K562 (cell line): ENCODE results near the gene GSK3B. TPM values are rescaled to one million over a fixed set of nuclear protein-coding genes. Genes with fewer than 3 reads are reported as not detected.

Experiments
- ATAC-seq: fragments of 200-7000 bp; cut with Tn5 transposase; 3 replicates; pipeline ENCODE4 v1.9.1; 2020; ENCODE audit warnings: moderate library complexity
- BruUV-seq: library from RNA; stranded (reverse); fragments of 400-500 nt; replicated peaks from 2 replicates; lab custom pipeline; 2021; lab: Mats Ljungman, UMichigan
- CTCF ChIA-PET: fragments of 300-600 bp; formaldehyde crosslinking; extraction: SDS; loops from one replicate; lab custom pipeline; 2021; ENCODE audit warnings: low intra/inter-chr PET ratio; lab: Yijun Ruan, JAX
- POLR2A ChIA-PET: fragments of 300-600, 350-650 bp; sonication (Branson Sonifier 250); formaldehyde crosslinking; extraction: SDS; loops from one replicate; lab custom pipeline; 2021; ENCODE audit warnings: antibody characterized with exemption, inconsistent platforms; lab: Yijun Ruan, JAX
- DNase-seq, 4 experiments: peaks; one replicate each; pipeline versions ENCODE4 v3.0.0 to v3.0.0-alpha.2; 2011 to 2018; ENCODE audit warnings: low spot score in 3 of 4, mixed read lengths in 3 of 4; ENCODE audit errors: extremely low read depth in 1 of 4
- FAIRE-seq: peaks from 2 replicates; lab custom pipeline; 2011; peaks lifted over from hg19 to GRCh38; lab: Jason Lieb, UNC
- H2AFZ ChIP-seq: 2 replicates; pipeline ENCODE4 v1.6.0; 2011; ENCODE audit warnings: low read depth, low read length, control low read depth, inconsistent platforms
- H3K27ac ChIP-seq: fragments of 200-600 bp; 3 replicates; pipeline ENCODE4 v1.8.0; 2011; ENCODE audit warnings: low read depth, mild to moderate bottlenecking, control low read depth, inconsistent platforms, low read length, moderate library complexity, mixed read lengths; ENCODE audit errors: extremely low read depth
- H3K27me3 ChIP-seq, 2 experiments: fragments of 300-600 bp in 1 of 2; 2 replicates in 1 of 2; 3 replicates in 1 of 2; pipeline versions ENCODE4 v1.6.0 to v1.8.0; 2011; ENCODE audit warnings: inconsistent platforms in 2 of 2, low read length in 2 of 2, mild to moderate bottlenecking in 1 of 2, mixed read lengths in 1 of 2, moderate library complexity in 1 of 2; ENCODE audit not compliant: control insufficient read depth in 2 of 2, insufficient read depth in 2 of 2
- H3K36me3 ChIP-seq: fragments of 300-600 bp; 3 replicates; pipeline ENCODE4 v1.8.0; 2011; ENCODE audit warnings: mild to moderate bottlenecking, low read length, inconsistent platforms; ENCODE audit not compliant: control insufficient read depth, insufficient read depth
- H3K4me1 ChIP-seq, 2 experiments: fragments of 200-600 bp in 1 of 2; replicated peaks in 1 of 2; 2 replicates in 1 of 2; 3 replicates in 1 of 2; pipeline versions ENCODE4 v1.5.1 to v1.8.0; 2011; ENCODE audit warnings: inconsistent platforms in 2 of 2, low read length in 2 of 2, mild to moderate bottlenecking in 1 of 2, mixed read lengths in 1 of 2, moderate library complexity in 1 of 2; ENCODE audit not compliant: control insufficient read depth in 2 of 2, insufficient read depth in 2 of 2
- H3K4me2 ChIP-seq: 2 replicates; pipeline ENCODE4 v1.6.1; 2011; ENCODE audit warnings: low read length, control low read depth, inconsistent platforms, mixed read lengths; ENCODE audit not compliant: insufficient read depth
- H3K4me3 ChIP-seq: fragments of 200-600 bp; sonication (generic), shearing (Covaris generic); 2 replicates; pipeline ENCODE4 v1.5.1; 2016; ENCODE audit warnings: control low read depth, inconsistent platforms
- H3K79me2 ChIP-seq: fragments of 200-600 bp; 3 replicates; pipeline ENCODE4 v1.8.0; 2011; ENCODE audit warnings: low read length, inconsistent platforms; ENCODE audit not compliant: control insufficient read depth, insufficient read depth
- H3K9ac ChIP-seq, 2 experiments: 2 replicates each; pipeline versions ENCODE4 v1.6.0 to v1.6.1; 2011; ENCODE audit warnings: low read depth in 2 of 2, low read length in 2 of 2, control low read depth in 1 of 2, inconsistent platforms in 1 of 2, mild to moderate bottlenecking in 1 of 2, mixed read lengths in 1 of 2; ENCODE audit not compliant: insufficient read depth in 1 of 2
- H3K9me1 ChIP-seq: one replicate; pipeline ENCODE4 v1.6.0; 2011; ENCODE audit warnings: inconsistent platforms, mild to moderate bottlenecking, low read length, moderate library complexity; ENCODE audit not compliant: control insufficient read depth, insufficient read depth
- H3K9me3 ChIP-seq: replicated peaks from 2 replicates; pipeline ENCODE4 v1.5.1; 2011; ENCODE audit warnings: low read depth, low read length, inconsistent platforms; ENCODE audit not compliant: control insufficient read depth, insufficient read depth
- H4K20me1 ChIP-seq: replicated peaks from 2 replicates; pipeline ENCODE4 v1.6.1; 2011; ENCODE audit warnings: low read length, inconsistent platforms, mixed read lengths; ENCODE audit not compliant: control insufficient read depth, insufficient read depth
- CCAR2 ChIP-seq: fragments of 200-400 bp; formaldehyde crosslinking; IDR thresholded peaks from 2 replicates; pipeline ENCODE4 v1.6.1; 2017; ENCODE audit warnings: mild to moderate bottlenecking, low read depth, low read length
- EWSR1 ChIP-seq: fragments of 450-650 bp; IDR thresholded peaks from 2 replicates; pipeline ENCODE4 v1.6.1; 2018; ENCODE audit warnings: borderline replicate concordance, mild to moderate bottlenecking, low read depth, moderate library complexity; ENCODE audit not compliant: partially characterized antibody
- HIVEP1 ChIP-seq: fragments of 250-450 bp; sonication (Bioruptor Pico); IDR thresholded peaks from 2 replicates; pipeline ENCODE4 v1.4.0; 2020; ENCODE audit warnings: mild to moderate bottlenecking
- MYBL2 ChIP-seq, 2 experiments: fragments of 450-650 bp in 1 of 2; sonication (generic) in 1 of 2; formaldehyde crosslinking in 1 of 2; IDR thresholded peaks; 2 replicates each; pipeline versions ENCODE4 v1.6.1 to v1.8.1; 2017 to 2022; ENCODE audit warnings: borderline replicate concordance in 1 of 2, inconsistent platforms in 1 of 2, low read depth in 1 of 2, mild to moderate bottlenecking in 1 of 2, missing genetic modification reagents in 1 of 2, moderate library complexity in 1 of 2
- NFIX ChIP-seq: fragments of 250-450 bp; sonication (Bioruptor Pico); IDR thresholded peaks from 2 replicates; pipeline ENCODE4 v1.4.0; 2020; ENCODE audit warnings: low read depth, mild to moderate bottlenecking, moderate library complexity
- RBM15 ChIP-seq: fragments of 200-400 bp; formaldehyde crosslinking; IDR thresholded peaks from 2 replicates; pipeline ENCODE4 v1.6.1; 2018; ENCODE audit warnings: mild to moderate bottlenecking, low read length, moderate library complexity; ENCODE audit not compliant: insufficient read depth
- SIN3A ChIP-seq, 2 experiments: fragments of 150-350 bp in 1 of 2; IDR thresholded peaks; 2 replicates each; pipeline ENCODE4 v1.6.1; 2011 to 2016; ENCODE audit warnings: borderline replicate concordance in 2 of 2, low read depth in 2 of 2, low read length in 2 of 2, mild to moderate bottlenecking in 2 of 2, moderate library complexity in 2 of 2; ENCODE audit not compliant: control insufficient read depth in 1 of 2
- ZBTB8A ChIP-seq: fragments of 450-650 bp; IDR thresholded peaks from 2 replicates; pipeline ENCODE4 v1.6.1; 2018; ENCODE audit warnings: mild to moderate bottlenecking, moderate library complexity; ENCODE audit not compliant: partially characterized antibody
- ZFX ChIP-seq: sonication (generic); formaldehyde crosslinking; IDR thresholded peaks from 2 replicates; pipeline ENCODE4 v1.8.0; 2022; ENCODE audit warnings: mild to moderate bottlenecking, missing genetic modification reagents, moderate library complexity
- ZNF695 ChIP-seq: fragments of 450-650 bp; formaldehyde crosslinking; IDR thresholded peaks from 2 replicates; pipeline ENCODE4 v1.4.0; 2020; ENCODE audit warnings: mild to moderate bottlenecking, moderate library complexity
- WGBS: fragments of 100-300 bp; shearing (Covaris generic); methylation state at CpG from one replicate; pipeline ENCODE4 v1.1.6; 2016; ENCODE audit warnings: low coverage, mixed read lengths; ENCODE audit not compliant: insufficient coverage; ENCODE audit errors: missing lambda C conversion rate; 5-methylcytosine and 5-hydroxymethylcytosine counted together
- in situ Hi-C: fragments of 300-500 bp; cut with MboI; formaldehyde crosslinking; loops from 4 replicates; pipeline ENCODE4 v1.15.0; 2018; ENCODE audit warnings: inconsistent platforms, mixed read lengths
- intact Hi-C: fragments of 100-400 bp; cut with micrococcal nuclease; formaldehyde crosslinking; loops from 2 replicates; pipeline ENCODE4 v1.14.2; 2022
- polyA plus RNA-seq, 8 experiments: library from polyadenylated mRNA; depleted of rRNA in 4 of 8; stranded (reverse) in 5 of 8; unstranded in 3 of 8; fragments of >200 nt; fragmentation: Nextera tagmentation in 2 of 8; fragmentation: Illumina TruSeq in 1 of 8; extraction: Ambion mirVana in 2 of 8; extraction: Trizol in 1 of 8; gene quantifications; 2 replicates each; pipeline versions ENCODE4 v1.2.1 to v1.2.3, GENCODE V29; 2011 to 2014; ENCODE audit warnings: inconsistent platforms in 1 of 8, missing spikeins in 1 of 8
- total RNA-seq, 7 experiments: library from RNA; depleted of rRNA in 6 of 7; stranded (reverse); fragments of >200 nt in 6 of 7; fragmentation: Illumina TruSeq in 2 of 7; extraction: Trizol in 2 of 7; gene quantifications; 2 replicates each; pipeline versions ENCODE4 v1.2.1 to v1.2.3, GENCODE V29; 2011 to 2021; ENCODE audit warnings: low replicate concordance in 1 of 7
- TF ChIP-seq, protein P1 (sequence below): fragments of 450-650 bp; formaldehyde crosslinking; IDR thresholded peaks from 2 replicates; pipeline ENCODE4 v1.4.0; 2020; ENCODE audit warnings: mild to moderate bottlenecking, moderate library complexity
- TF ChIP-seq, protein P2 (sequence below): fragments of 450-650 bp; IDR thresholded peaks from 2 replicates; pipeline ENCODE4 v1.6.1; 2016; ENCODE audit warnings: missing biosample characterization, missing genetic modification characterization
- TF ChIP-seq, protein P3 (sequence below): fragments of 250-450 bp; sonication (Bioruptor Pico); IDR thresholded peaks from 2 replicates; pipeline ENCODE4 v1.9.0; 2021; ENCODE audit warnings: mild to moderate bottlenecking
- TF ChIP-seq, protein P4 (sequence below): sonication (generic); formaldehyde crosslinking; IDR thresholded peaks from 2 replicates; pipeline ENCODE4 v1.9.0; 2022; ENCODE audit warnings: mild to moderate bottlenecking, missing genetic modification reagents

Gene GSK3B
- total and polyA plus RNA-seq, 9 of the 15 experiments (the other 6 are each of a cell fraction or from before 2014, with no cell fraction given) = 4.7 to 25.0 (median 18.7) TPM

DNA sequence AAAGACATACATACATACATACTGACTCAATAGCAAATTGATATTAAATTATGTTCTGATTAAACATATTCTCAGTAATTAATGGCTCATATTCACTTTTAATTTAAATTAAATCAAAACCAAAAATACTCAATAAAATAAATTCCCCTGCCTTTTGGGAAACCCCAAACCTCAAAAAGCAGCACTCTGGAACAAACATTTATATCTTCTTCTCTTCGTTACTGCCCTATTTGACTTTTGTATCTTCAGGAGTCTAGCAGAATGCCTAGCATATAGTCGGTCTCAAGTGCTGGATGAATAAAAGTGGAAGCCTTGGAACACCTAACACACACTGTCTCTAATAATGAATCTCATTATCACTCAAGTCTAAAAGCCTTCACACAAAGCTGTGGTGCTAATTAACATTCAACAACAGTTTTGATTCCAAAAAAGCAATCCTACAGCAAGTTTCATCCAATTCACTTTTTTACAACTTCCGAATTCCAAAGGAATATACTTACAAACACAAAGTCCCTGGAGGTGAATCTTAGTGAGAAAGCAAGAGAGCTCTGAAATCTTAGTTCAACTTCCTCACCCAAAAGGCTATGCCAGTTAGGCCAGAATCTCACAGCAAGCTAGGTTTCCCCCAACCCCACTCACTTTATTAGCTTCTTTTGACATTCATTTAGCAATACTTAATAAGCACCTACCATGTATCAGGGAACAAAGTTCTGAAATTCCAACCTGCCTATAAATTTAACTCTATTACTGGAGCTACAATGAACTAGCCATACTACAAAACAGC is 35.0 kb downstream of the GSK3B start:
- intact Hi-C loops (no loop called here), in situ Hi-C loops (no loop called here)
- H4K20me1 ChIP-seq = no peaks in the 10 kb centered on the region
- no peak overlapping the region for H3K27ac ChIP-seq
- H3K27me3 ChIP-seq = no peaks in the 10 kb centered on the region
- no peaks in the 10 kb centered on the region for H3K9me3 ChIP-seq
- H3K9ac ChIP-seq = no peak overlapping the region
- DNase-seq (no peak), FAIRE-seq (no peak), ATAC-seq (no peak)
- CTCF ChIA-PET = no interaction called here
- H3K79me2 ChIP-seq = peaks cover 87% of the 10 kb centered on the region
- POLR2A ChIA-PET = interaction anchor here (0.8 kb wide), 1 partner anchor 15 kb away, joined by 3 read pairs; no protein-coding TSS in a partner anchor
- BruUV-seq = no TSS peak
- no peaks in the 10 kb centered on the region for H3K36me3 ChIP-seq
- TF ChIP-seq MYBL2 (IDR thresholded peaks at IDR 0.05; ENCODE audit: low read depth) = no peak
- no peak for TF ChIP-seq MYBL2 (CRISPR knock-in tag; IDR thresholded peaks at IDR 0.05; ENCODE audit: borderline replicate concordance)
- TF ChIP-seq HIVEP1 (CRISPR knock-in tag) = no peak
- TF ChIP-seq, protein P1, sequence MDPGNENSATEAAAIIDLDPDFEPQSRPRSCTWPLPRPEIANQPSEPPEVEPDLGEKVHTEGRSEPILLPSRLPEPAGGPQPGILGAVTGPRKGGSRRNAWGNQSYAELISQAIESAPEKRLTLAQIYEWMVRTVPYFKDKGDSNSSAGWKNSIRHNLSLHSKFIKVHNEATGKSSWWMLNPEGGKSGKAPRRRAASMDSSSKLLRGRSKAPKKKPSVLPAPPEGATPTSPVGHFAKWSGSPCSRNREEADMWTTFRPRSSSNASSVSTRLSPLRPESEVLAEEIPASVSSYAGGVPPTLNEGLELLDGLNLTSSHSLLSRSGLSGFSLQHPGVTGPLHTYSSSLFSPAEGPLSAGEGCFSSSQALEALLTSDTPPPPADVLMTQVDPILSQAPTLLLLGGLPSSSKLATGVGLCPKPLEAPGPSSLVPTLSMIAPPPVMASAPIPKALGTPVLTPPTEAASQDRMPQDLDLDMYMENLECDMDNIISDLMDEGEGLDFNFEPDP = no peak
- TF ChIP-seq ZNF695 = no peak
- TF ChIP-seq, protein P2, sequence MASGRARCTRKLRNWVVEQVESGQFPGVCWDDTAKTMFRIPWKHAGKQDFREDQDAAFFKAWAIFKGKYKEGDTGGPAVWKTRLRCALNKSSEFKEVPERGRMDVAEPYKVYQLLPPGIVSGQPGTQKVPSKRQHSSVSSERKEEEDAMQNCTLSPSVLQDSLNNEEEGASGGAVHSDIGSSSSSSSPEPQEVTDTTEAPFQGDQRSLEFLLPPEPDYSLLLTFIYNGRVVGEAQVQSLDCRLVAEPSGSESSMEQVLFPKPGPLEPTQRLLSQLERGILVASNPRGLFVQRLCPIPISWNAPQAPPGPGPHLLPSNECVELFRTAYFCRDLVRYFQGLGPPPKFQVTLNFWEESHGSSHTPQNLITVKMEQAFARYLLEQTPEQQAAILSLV (tag) = no peak
- TF ChIP-seq ZFX (CRISPR knock-in tag) = no peak
- no peak for TF ChIP-seq NFIX
- TF ChIP-seq ZBTB8A = no peak
- TF ChIP-seq, protein P3, sequence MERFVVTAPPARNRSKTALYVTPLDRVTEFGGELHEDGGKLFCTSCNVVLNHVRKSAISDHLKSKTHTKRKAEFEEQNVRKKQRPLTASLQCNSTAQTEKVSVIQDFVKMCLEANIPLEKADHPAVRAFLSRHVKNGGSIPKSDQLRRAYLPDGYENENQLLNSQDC (CRISPR knock-in tag) = no peak
- TF ChIP-seq CCAR2 = no peak
- TF ChIP-seq SIN3A (IDR thresholded peaks at IDR 0.05; ENCODE audit: borderline replicate concordance in 2 of 2, control insufficient read depth in 1 of 2, low read depth in 2 of 2, low read length in 2 of 2) = no peak
- TF ChIP-seq, protein P4, sequence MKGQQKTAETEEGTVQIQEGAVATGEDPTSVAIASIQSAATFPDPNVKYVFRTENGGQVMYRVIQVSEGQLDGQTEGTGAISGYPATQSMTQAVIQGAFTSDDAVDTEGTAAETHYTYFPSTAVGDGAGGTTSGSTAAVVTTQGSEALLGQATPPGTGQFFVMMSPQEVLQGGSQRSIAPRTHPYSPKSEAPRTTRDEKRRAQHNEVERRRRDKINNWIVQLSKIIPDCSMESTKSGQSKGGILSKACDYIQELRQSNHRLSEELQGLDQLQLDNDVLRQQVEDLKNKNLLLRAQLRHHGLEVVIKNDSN (CRISPR knock-in tag) = no peak
- no peak for TF ChIP-seq RBM15
- TF ChIP-seq EWSR1 = no peak
- H3K4me1 ChIP-seq = no peaks in the 10 kb centered on the region
- no peak overlapping the region for H3K4me3 ChIP-seq
- no peak overlapping the region for H2AFZ ChIP-seq
- H3K4me2 ChIP-seq = no peak overlapping the region
- no peaks in the 10 kb centered on the region for H3K9me1 ChIP-seq
- WGBS = 75% methylated on average over 2 of the region's 3 CpGs
